Erythroblast (primary cell): ENCODE results near the gene PIEZO2.

Source experiments
- GATA1 ChIP-seq: IDR thresholded peaks from 2 replicates; pipeline ENCODE4 v1.6.1; 2011; ENCODE audit warnings: low read depth, mild to moderate bottlenecking, control low read depth, low read length, moderate library complexity
- POLR2A ChIP-seq: IDR thresholded peaks from 2 replicates; pipeline ENCODE4 v1.6.1; 2011; ENCODE audit warnings: mild to moderate bottlenecking, low read length

DNA sequence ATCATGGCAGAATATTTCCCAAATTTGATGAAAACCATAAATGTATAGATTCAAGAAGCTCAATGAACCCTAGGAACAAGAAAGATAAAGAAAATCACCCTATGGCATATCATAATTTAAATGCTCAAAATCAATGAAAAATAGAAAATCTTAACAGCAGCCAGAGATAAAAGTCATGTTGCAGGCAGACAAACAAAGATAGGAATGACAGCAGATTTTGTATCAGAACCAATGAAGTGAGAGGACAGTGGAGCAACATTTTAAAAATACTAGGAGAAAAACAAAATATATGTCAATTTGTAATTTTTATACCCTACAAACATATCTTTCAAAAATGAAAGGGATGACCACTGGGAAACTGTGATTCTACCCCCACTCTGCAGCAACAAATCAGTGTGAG is 203.3 kb downstream of the PIEZO2 start:
- TF ChIP-seq POLR2A, result no peak
- TF ChIP-seq GATA1, result no peak
